ENCODE data around the gene CEP78. TPM values are rescaled to one million over a fixed set of nuclear protein-coding genes. Genes with fewer than 3 reads are reported as not detected.

The CEP78 gene
- total RNA-seq, 1 experiment from 2014 or later: 57.8 TPM

GRCh38 chr9:78245401-78245800, 9.5 kb downstream of the CEP78 start:
- Mint-ChIP-seq H3K4me3 (no peak overlapping the region), H3K27me3 (ENCODE audit: low read depth) (no peaks in the 10 kb centered on the region), H3K9me3 (no peaks in the 10 kb centered on the region), H3K4me1 (no peaks in the 10 kb centered on the region), H3K36me3 (ENCODE audit: insufficient read depth in 1 of 3, low read depth in 3 of 3) (peaks cover 12 to 75% (median 72%) of the 10 kb centered on the region in 3 experiments; a peak in 6 of 7 replicates), H3K27ac (no peak overlapping the region)
- Histone ChIP-seq H2BK12ac (ENCODE audit: insufficient read length, low read depth, low read length) (no peak overlapping the region), H2AK5ac (ENCODE audit: insufficient read length, low read length) (no peak overlapping the region), H3K9ac (ENCODE audit: extremely low read depth, insufficient read length, low read length) (no peak overlapping the region), H3K4me2 (ENCODE audit: insufficient read depth, insufficient read length, low read length) (no peak overlapping the region), H3K18ac (ENCODE audit: insufficient read length, low read depth, low read length) (no peak overlapping the region), H3K4me1 (ENCODE audit: insufficient read depth, low read length) (no peaks in the 10 kb centered on the region), H3K27ac (ENCODE audit: insufficient read length, low read depth, low read length) (no peak overlapping the region), H3K56ac (ENCODE audit: insufficient read length, low read depth, low read length) (no peak overlapping the region), H2BK20ac (ENCODE audit: low read depth, low read length, poor library complexity, severe bottlenecking) (no peak overlapping the region), H3K23me2 (ENCODE audit: insufficient read length, low read depth, low read length, poor library complexity, severe bottlenecking) (no peaks in the 10 kb centered on the region), H4K8ac (replicated peaks; ENCODE audit: insufficient read length, low read depth, low read length) (no peak overlapping the region), H2BK15ac (ENCODE audit: low read depth, low read length) (no peak overlapping the region), H2BK5ac (ENCODE audit: insufficient read length, low read length) (no peak overlapping the region), H3K14ac (ENCODE audit: insufficient read depth, low read length) (no peak overlapping the region), H2AFZ (ENCODE audit: low read length) (no peak overlapping the region), H4K5ac (ENCODE audit: insufficient read length, low read depth, low read length) (no peak overlapping the region), H3K23ac (ENCODE audit: insufficient read length, low read depth, low read length) (no peak overlapping the region), H3K4ac (ENCODE audit: low read depth, low read length) (no peak overlapping the region), H3K9me3 (ENCODE audit: control insufficient read depth, low read depth, low read length) (no peaks in the 10 kb centered on the region), H3K79me1 (ENCODE audit: insufficient read depth, low read depth, low read length, poor library complexity, severe bottlenecking) (no peaks in the 10 kb centered on the region), H2BK120ac (ENCODE audit: low read depth, low read length, poor library complexity, severe bottlenecking) (no peak overlapping the region), H3K79me2 (ENCODE audit: insufficient read depth, low read length) (no peaks in the 10 kb centered on the region), H3T11ph (ENCODE audit: low read length) (no peak overlapping the region), H4K20me1 (ENCODE audit: control insufficient read depth, insufficient read depth, insufficient read length) (no peaks in the 10 kb centered on the region), H4K91ac (ENCODE audit: insufficient read length, low read depth, low read length) (no peak overlapping the region), H3K27me3 (ENCODE audit: insufficient read depth, low read length) (no peaks in the 10 kb centered on the region)
- no CpG with 5 or more reads among the region's 1 CpG for WGBS (ENCODE audit: extremely low coverage, insufficient read length, low lambda C conversion rate)
- no peak for TF ChIP-seq CTCF (conservative IDR thresholded peaks at IDR 0.05)
- no peak for DNase-seq
